HepG2 (cell line): ENCODE results near the gene CADPS2. TPM values are rescaled to one million over a fixed set of nuclear protein-coding genes. Genes with fewer than 3 reads are reported as not detected.
A peak's percentile ranks its signal among the peaks of the same experiment; 100 is the strongest.
"Not testable (repeated sequence)": the region's sequence is repeated elsewhere in the genome, so short reads cannot be mapped to it uniquely, and the experiment has no call there.

Experiments used
- ATF2 ChIP-seq: sonication (generic); formaldehyde crosslinking; IDR thresholded peaks from 2 replicates; pipeline ENCODE4 v1.4.0; 2020; ENCODE audit warnings: missing genetic modification reagents
- BRD4 ChIP-seq: sonication (generic); formaldehyde crosslinking; IDR thresholded peaks from 2 replicates; pipeline ENCODE4 v1.4.0; 2020; ENCODE audit warnings: missing genetic modification reagents
- FOXJ3 ChIP-seq: sonication (generic); formaldehyde crosslinking; IDR thresholded peaks from 2 replicates; pipeline ENCODE4 v1.4.0; 2020; ENCODE audit warnings: missing genetic modification reagents, mild to moderate bottlenecking, borderline replicate concordance
- GATAD2A ChIP-seq: IDR thresholded peaks from 2 replicates; pipeline ENCODE4 v1.6.1; 2016
- GFI1 ChIP-seq: sonication (generic); formaldehyde crosslinking; IDR thresholded peaks from 2 replicates; pipeline ENCODE4 v1.5.0; 2020; ENCODE audit warnings: missing genetic modification reagents, mild to moderate bottlenecking, borderline replicate concordance
- HNF1B ChIP-seq: sonication (generic); formaldehyde crosslinking; IDR thresholded peaks from 2 replicates; pipeline ENCODE4 v1.5.1; 2020; ENCODE audit warnings: mild to moderate bottlenecking, moderate library complexity, missing genetic modification reagents
- KDM1A ChIP-seq: IDR thresholded peaks from 2 replicates; pipeline ENCODE4 v1.6.1; 2016; ENCODE audit warnings: missing compliant biosample characterization
- MEF2D ChIP-seq: sonication (generic); formaldehyde crosslinking; IDR thresholded peaks from 2 replicates; pipeline ENCODE4 v1.5.1; 2020; ENCODE audit warnings: mild to moderate bottlenecking, missing genetic modification reagents
- MIXL1 ChIP-seq: IDR thresholded peaks from 2 replicates; pipeline ENCODE4 v1.6.1; 2016
- NONO ChIP-seq, 2 experiments: fragments of 450-650 bp in 1 of 2; sonication (generic) in 1 of 2; formaldehyde crosslinking in 1 of 2; IDR thresholded peaks in 1 of 2; conservative IDR thresholded peaks in 1 of 2; 2 replicates each; pipeline versions ENCODE4 v1.6.1 to v1.8.0; 2017 to 2022; ENCODE audit warnings: mild to moderate bottlenecking in 1 of 2, missing genetic modification reagents in 1 of 2, moderate library complexity in 1 of 2
- SMAD3 ChIP-seq: sonication (generic); formaldehyde crosslinking; IDR thresholded peaks from 2 replicates; pipeline ENCODE4 v1.4.0; 2020; ENCODE audit warnings: missing genetic modification reagents
- TARDBP ChIP-seq: sonication (generic); formaldehyde crosslinking; IDR thresholded peaks from 2 replicates; pipeline ENCODE4 v1.8.0; 2022; ENCODE audit warnings: mild to moderate bottlenecking, missing genetic modification reagents
- ZBTB25 ChIP-seq: IDR thresholded peaks from 2 replicates; pipeline ENCODE4 v1.6.1; 2018; ENCODE audit warnings: missing genetic modification reagents
- ZFP90 ChIP-seq: sonication (generic); formaldehyde crosslinking; IDR thresholded peaks from 2 replicates; pipeline ENCODE4 v1.8.0; 2022; ENCODE audit warnings: missing genetic modification reagents, mild to moderate bottlenecking, inconsistent platforms, borderline replicate concordance
- ZNF142 ChIP-seq: sonication (generic); formaldehyde crosslinking; IDR thresholded peaks from 2 replicates; pipeline ENCODE4 v1.4.0; 2020; ENCODE audit warnings: missing genetic modification reagents
- ZNF281 ChIP-seq: sonication (generic); formaldehyde crosslinking; IDR thresholded peaks from 2 replicates; pipeline ENCODE4 v1.4.0; 2020; ENCODE audit warnings: missing genetic modification reagents, borderline replicate concordance
- ZNF766 ChIP-seq: sonication (generic); formaldehyde crosslinking; IDR thresholded peaks from 2 replicates; pipeline ENCODE4 v1.5.0; 2020; ENCODE audit warnings: missing genetic modification reagents, borderline replicate concordance
- polyA plus RNA-seq, 8 experiments: library from polyadenylated mRNA; depleted of rRNA in 3 of 8; stranded (reverse) in 7 of 8; unstranded in 1 of 8; fragments of >200 nt; fragmentation: Illumina TruSeq in 4 of 8; extraction: Trizol in 4 of 8; gene quantifications; 2 replicates each; pipeline versions ENCODE4 v1.2.1 to v1.2.3, GENCODE V29; 2011 to 2016; ENCODE audit warnings: low read depth in 4 of 8, missing spikeins in 1 of 8, mixed read lengths in 1 of 8; ENCODE audit not compliant: insufficient read depth in 1 of 8
- total RNA-seq, 5 experiments: library from RNA; depleted of rRNA; stranded (reverse); fragments of >200 nt; fragmentation: Illumina TruSeq; extraction: Trizol; gene quantifications; 2 replicates each; pipeline ENCODE4 v1.2.3, GENCODE V29; 2016; ENCODE audit warnings: low read depth in 1 of 5

Gene CADPS2
- total and polyA plus RNA-seq, 2 of the 13 experiments (the other 11 are each of a cell fraction or from before 2014, with no cell fraction given) = 17.6 to 43.8 TPM

GRCh38 chr7:122679269-122679709 lies 207.0 kb downstream of the CADPS2 start (continued):
- TF ChIP-seq ZBTB25 (0 out of 2 replicates have a peak, but pooled peaks have one; percentile 17), SMAD3 (CRISPR knock-in tag) (0 out of 2 replicates have a peak, but pooled peaks have one; percentile 61), ZNF281 (CRISPR knock-in tag) (peak; percentile 52; the same call in 1 of the 2 replicates), ATF2 (CRISPR knock-in tag) (peak; percentile 94), HNF1B (CRISPR knock-in tag) (peak; percentile 82), TARDBP (peak; percentile 92), GATAD2A (CRISPR knock-in tag) (peak; percentile 79), KDM1A (CRISPR knock-in tag) (peak; percentile 81), FOXJ3 (CRISPR knock-in tag) (peak; percentile 83), ZFP90 (CRISPR knock-in tag) (peak; percentile 55; the same call in 1 of the 2 replicates), GFI1 (CRISPR knock-in tag) (peak; percentile 94), ZNF142 (CRISPR knock-in tag) (0 out of 2 replicates have a peak, but pooled peaks have one; percentile 42), MIXL1 (CRISPR knock-in tag) (peak; percentile 83; the same call in 1 of the 2 replicates), NONO (CRISPR knock-in tag; conservative IDR thresholded peaks at IDR 0.05) (peak; percentile 90), MEF2D (peak; percentile 82), ZNF766 (0 out of 2 replicates have a peak, but pooled peaks have one; percentile 30), BRD4 (peak; percentile 44; the same call in 1 of the 2 replicates)
- not testable (repeated sequence) for TF ChIP-seq NONO (IDR thresholded peaks at IDR 0.05)
